SIG-M5 treated with dmso at 0.1 percent for 504 hours (cell line): Measurements from ENCODE around the gene PDE8B.

Experiments
- DNase-seq: peaks from one replicate; lab custom pipeline; 2025; ENCODE audit not compliant: unreplicated experiment; lab: John Stamatoyannopoulos, UW

PDE8B gene

DNA sequence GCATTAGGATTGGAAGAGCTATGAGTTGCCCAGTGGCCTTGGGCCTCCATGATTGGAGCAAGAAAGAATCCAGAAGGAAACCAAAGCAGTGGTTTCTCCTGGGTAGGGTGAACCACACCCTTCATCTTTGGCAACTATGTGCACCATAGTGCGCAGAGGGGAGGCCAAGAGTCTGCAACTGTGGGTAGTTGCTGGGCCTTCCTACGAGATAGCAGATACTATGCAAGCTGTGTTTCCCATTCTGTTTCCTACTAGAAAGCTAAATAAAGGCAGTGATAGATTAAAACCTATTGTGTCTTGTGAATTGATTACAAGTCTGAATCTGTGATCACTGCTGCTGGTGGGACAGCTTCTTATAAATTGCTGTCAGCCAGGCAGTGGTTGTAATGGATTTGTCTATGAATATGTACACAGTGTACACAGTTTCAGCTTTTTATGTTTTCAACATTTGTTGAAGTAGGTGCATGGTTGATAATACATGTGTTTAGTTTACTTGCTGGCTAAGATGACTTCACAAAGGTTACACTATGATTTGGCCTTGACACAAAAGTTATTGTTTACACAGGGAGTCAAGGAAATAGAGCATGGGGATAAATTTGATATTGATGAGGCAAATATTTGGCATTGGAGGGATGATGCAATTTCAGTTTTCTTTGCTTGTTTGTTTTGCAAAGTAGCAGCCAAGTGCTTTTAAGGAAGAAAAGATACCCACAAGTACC lies 23.7 kb upstream of the PDE8B start:
- DNase-seq = no peak

DNA sequence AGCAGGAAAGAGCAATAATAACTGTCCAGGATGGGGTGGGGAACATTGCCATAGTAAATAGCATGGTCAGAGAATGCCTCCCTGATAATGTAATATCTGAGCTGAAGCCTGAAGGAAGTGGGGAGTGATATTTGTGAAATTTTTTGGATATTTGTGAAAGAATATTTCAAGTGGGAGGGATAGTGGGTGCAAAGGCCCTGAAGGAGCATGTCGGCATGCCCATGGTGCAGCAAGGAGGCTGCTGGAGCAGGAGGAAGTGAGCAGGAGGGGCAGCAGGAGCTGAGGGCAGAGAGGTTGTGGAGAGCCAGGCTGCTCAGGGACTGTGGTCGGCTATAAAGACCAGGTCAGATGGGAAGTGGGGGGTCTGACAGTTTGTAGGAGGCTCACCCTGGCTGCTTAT lies 21.1 kb upstream of the PDE8B start:
- DNase-seq = no peak

DNA sequence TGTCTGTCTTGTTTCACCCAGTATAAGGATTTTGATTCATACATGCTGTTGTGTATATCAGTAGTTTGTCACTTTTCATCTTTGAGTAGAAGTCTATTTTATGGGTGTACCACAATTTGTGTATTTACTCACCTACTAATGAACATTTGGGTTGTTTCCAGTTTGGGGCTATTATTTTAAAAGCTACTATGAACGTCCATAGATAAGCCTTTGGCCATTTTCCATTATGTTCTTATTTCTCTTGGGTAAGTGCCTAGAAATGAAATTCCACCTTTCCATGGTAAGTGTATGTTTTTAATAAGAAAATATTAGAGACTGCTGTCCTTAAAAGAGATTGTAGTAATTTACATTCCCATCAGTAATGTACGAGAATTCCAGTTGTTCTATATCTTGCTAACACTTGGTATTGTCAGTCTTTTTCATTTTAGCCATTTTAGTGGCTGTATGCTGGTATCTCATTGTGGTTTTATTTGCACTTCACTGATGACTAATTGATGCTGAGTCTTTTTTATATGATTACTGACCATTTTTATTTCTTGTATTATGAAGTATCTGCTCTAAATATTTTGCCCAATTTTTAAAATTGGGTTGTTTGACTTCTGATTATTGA lies 17.9 kb upstream of the PDE8B start:
- DNase-seq = no peak

DNA sequence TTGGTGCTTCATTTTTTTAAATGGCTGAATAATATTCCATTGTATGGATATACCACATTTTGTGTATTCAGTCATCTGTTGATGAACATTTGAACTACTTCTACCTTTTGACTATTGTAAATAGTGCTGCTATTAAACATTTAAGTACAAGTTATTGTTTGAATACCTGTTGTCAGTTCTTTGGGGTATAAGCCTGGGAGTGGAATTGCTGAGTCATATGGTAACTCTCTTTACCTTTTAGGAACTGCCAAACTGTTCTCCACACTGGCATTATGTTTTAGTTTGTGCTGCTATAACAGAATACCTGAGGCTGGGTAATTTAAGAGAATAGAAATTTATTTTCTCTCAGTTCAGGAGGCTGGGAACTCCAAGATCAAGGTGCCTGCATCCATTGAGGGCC lies 15.7 kb upstream of the PDE8B start:
- no peak for DNase-seq

DNA sequence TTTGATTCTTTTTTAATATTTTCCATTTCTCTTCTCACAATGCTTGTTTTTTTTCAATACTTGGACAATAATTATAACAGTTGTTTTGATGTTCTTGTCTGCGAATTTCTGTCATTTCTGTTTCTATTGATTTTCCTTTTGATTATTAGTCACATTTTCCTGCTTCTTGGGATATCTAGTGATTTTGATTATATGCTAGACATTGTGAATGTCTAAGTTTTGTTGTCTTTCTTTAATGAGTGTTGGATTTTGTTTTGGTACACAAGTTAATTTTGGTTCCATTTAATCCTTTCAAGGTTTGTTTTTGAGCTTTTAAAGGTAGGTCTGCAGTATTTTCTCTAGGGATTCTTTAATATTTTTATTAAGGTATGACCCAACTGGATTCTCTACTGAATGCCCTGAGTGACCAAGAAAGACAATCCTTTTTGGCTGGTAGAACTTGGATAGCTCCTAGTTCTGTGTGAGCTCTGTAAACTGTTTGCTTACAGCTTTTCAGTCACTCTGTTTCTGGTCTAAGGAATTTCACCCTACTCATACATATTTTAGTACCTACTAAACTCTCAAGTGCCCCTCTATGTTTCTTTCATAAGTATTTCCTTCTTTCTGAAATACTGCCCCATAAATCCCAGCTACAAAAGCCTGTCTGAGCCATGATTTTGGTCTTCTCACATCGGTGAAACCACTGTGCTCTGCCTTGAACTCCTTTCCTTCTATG lies 12.5 kb upstream of the PDE8B start:
- no peak for DNase-seq

DNA sequence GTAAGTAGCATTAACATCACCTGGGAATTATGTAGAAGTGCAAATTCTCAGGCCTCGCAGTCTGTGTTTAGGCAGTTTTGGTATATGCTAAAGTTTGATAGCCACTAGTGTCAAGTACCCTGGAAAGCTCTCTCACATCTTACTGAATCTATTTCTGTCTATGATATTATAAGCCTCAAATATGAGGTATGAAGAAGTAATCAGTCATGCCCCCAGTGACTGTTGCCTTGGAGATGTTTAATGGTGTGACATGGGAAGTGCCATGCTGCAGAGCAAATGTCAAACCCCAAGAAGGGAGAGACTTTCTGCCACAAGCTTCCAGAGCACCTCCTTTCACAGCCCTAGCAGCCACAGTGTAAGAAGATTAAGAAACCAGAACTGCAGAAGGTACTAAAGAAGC lies 9.8 kb upstream of the PDE8B start:
- DNase-seq = no peak

DNA sequence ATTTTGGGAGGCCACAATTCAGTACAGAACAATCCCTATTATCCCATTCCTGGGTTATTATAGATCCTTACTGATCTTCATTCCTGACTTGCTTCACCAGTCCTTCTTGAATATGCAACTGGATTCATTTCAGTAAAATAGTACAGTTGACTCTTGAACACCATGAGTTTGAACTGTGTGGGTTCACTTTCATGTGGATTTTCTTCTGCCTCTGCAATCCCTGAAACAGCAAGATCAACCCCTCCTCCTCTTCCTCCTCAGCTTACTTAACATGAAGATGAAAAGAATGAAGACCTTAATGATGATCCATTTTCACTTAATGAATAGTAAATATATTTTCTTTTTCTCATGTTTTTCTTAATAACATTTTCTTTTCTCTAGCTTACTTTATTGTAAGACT lies 8.3 kb upstream of the PDE8B start:
- DNase-seq = no peak

DNA sequence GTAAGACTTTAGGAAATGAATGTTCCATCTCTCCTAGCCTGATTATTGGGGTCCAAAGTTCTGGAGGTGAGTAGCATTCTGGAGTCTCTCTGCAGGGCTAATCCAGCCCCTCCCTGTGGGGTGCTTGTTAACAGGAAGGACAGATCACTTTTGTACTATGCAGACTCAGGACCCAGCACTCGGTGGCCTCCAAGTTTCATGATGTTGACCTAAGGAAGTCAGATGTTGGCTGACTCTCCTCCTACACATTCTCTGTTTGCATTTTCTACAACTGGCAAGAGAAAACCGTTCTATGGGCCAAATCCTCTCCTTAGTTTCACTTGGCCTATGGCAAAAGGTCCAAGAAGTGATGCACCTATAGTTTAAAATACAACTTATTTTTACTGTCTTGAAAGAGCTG lies 5.5 kb upstream of the PDE8B start:
- no peak for DNase-seq

DNA sequence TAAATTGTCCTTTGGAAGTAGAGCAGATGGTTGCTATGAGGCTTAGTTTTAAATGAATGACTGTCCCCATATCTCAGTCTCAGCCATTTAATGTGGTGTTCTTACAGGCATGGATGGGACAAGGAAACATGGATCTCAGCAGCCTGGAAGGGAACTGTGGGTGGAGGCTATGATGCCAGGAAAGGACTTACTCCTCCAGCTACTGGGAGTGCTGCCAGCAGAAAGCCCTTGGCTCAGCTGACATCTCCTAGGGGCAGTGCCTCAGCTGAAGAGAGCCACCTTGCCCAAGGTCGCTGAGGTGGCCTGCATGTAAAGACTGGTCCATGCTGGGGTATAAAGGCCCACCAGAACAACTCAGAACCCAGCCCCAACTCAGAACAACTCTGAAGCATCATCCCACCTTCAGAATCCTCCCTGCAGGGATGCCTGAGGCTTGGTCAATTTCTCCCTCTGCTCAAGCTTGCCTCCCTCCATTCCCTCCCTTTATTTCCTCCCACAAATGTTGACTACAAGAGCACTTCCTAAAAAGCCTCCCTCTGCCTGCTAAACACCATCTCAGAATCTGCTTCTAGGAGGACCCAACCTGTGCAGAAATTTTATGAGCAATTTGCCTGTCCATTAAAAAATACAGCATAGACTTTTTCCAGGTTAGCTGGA lies 1.8 kb upstream of the PDE8B start:
- no peak for DNase-seq

DNA sequence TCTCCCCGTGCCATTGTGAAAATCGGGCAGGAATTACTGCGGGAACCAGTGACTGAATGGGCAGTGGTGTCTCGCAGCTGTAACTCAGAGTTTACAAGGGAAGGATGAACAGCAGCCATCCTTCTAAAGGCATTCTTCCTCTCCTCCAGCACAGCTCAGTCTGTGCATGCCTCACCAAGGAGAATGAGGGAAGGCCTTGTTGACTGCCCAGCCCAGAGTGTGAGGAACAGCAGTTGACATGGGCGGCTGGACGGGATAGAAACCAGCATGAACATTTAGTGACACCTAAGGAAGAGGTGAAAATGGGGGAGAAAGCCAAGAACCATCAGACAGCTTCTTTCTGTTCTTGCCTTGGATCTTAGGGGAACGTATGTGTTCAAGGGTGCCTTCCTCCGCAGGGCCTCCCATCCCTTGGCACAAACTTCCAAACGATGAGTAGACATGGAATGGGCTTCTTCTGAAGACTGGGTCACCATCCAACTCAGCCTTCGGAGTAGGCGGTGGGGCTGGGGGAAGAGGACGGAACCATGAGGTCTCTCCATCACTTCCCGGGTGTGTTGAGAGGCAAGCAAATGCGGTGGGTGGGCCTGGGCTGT lies 887 bp upstream of the PDE8B start:
- DNase-seq = no peak

DNA sequence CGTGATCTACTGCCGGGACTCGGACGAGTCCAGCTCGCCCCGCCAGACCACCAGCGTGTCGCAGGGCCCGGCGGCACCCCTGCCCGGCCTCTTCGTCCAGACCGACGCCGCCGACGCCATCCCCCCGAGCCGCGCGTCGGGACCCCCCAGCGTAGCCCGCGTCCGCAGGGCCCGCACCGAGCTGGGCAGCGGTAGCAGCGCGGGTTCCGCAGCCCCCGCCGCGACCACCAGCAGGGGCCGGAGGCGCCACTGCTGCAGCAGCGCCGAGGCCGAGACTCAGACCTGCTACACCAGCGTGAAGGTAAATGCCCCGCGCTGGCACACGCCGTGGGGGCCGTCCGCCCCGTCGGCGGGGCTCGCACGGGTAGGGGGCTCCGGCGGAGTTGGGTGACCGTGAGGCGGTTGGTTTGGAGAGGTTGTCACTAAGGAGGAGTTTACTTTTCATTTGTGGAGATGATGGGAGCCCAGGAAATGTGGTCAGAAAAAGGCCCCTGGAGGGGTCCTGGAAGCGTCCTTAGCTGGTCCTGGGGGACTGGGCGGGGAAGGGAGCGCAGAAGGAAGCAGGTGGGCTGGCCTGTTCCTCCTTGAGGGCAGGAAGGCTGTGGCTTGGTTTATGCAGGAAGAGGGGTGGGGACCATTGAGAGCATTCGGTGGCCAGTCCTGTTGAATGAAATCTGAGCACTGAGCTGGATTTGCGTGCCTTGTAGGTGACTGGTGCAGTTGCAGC lies 647 bp downstream of the PDE8B start:
- DNase-seq = no peak

DNA sequence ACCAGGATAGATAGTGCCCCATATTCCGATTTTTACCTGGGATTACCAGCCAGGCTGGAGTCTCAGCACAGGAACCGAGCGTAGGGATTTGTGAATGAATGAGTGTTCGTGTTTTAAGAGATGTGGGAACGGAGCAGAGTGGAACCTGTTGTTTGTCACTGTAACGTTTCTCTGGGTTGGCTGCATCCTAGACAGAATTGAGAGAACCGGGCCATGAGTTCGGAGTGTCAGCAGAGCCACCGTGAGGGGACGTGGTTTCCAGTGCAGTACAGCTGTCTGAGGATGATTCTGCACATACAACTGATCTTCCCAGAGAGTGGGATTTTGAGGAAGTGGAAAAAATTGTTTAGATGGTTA lies 1.2 kb downstream of the PDE8B start:
- DNase-seq = no peak

DNA sequence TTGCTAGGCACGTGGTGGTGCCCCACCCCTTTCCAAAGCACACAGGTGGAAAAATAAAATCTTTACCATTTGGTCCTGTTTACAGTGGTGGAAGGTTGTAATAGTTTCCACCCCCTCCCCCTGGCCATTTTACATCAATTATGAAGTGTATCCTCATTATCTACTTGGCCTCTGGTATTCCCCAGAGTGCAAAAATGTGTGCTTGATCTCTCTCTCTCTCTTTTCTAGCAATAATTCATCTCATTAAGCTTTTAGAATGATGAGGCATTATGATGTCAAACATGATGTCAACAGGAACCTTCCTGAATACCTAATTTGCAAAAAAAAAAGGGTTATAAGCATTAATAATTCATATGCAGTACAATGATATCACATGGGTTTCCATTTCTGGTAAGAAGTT lies 3.1 kb downstream of the PDE8B start:
- no peak for DNase-seq

DNA sequence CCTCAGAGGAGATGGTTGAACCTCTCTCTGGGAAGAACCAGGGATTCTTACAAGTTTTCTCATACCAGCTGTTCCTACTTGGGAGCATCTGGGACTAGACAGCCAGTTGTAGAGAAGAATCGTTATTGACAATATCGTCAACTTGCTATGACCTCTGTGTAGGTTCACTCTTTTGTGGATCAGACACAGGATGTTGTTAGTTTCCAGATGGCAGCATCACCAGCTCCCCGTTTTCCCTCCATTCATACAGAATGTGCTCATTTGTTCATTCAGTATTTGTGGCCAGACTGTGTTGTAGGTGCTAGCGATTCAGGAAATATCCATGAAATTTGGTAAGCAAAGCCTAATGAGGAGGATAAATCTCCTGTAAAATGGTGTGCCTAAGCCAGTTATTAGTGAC lies 3.7 kb downstream of the PDE8B start:
- DNase-seq = no peak

DNA sequence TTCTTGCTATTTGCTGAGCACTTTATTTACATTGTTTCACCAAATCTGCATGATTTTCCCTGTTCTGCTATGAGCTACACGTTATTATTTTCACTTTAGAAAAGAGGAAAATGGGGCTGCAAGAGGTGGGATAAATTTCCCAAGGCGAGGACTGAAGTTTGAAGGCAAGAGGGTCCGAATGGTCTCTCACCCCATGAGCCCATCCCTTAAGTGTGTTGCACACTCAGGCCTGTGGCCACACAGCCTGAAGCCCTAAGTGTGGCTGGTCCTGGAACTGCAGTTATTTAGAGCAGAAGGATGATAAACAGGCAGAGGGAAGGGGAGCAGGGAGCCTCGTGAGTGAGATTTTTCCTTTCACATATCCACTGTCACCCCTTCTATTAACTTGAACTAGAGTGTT lies 7.8 kb downstream of the PDE8B start:
- DNase-seq = no peak

DNA sequence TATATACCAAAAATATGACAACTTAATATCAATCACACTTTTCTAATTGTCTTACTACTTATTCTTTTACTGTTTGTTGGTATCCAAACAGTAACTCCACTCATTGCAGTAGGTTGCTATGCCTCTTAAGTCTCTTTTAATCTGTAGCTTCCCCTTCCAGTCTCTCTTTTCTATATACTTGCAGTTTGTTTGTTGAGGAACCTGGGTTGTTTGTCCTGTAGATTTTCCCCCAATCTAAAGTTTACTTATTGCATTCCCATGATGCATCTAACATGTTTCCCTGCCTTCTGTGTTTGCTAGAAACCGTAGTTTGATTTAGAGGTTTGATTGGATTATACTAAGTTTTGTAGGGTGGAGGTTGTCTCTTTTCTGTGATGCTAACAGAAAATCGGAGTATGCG lies 10.6 kb downstream of the PDE8B start:
- DNase-seq = no peak

DNA sequence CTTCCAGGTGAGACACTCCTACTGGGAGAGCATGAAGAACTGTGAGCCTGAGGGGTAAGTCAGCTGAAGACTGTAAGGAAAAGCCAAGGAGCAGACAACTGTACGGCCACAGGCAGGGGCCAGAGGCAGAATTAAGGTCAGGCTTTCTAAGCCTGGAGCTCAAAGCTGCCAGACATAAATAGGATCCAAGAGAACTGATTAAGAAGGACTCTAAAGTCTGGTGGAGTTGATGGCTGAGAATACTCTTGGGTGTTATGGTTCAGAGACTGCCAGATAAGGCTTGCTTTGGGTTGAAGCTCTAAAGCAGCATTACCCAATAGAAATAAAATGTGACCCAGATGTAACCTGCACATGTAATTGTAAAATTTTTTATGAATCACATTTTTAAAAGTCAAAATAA lies 12.2 kb downstream of the PDE8B start:
- DNase-seq = no peak

DNA sequence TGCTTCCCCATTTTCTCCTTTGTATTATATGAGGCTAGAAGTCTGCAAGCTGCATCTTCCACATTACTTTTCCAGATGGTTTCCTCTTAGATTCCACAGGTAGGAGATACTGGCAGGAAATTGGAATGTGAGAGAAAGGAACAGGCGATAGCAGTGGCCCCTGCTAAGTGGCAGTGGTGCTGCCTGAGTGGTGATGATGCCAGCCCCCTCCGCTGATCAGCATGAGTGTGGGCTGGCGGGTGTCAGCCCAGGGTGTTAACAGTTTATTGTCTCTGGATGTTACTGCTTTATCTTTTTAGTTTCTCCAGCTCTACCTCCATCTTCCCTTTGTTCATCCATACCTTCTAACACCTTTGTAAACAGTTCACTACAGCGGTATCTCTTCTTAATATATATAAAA lies 13.2 kb downstream of the PDE8B start:
- DNase-seq = no peak

DNA sequence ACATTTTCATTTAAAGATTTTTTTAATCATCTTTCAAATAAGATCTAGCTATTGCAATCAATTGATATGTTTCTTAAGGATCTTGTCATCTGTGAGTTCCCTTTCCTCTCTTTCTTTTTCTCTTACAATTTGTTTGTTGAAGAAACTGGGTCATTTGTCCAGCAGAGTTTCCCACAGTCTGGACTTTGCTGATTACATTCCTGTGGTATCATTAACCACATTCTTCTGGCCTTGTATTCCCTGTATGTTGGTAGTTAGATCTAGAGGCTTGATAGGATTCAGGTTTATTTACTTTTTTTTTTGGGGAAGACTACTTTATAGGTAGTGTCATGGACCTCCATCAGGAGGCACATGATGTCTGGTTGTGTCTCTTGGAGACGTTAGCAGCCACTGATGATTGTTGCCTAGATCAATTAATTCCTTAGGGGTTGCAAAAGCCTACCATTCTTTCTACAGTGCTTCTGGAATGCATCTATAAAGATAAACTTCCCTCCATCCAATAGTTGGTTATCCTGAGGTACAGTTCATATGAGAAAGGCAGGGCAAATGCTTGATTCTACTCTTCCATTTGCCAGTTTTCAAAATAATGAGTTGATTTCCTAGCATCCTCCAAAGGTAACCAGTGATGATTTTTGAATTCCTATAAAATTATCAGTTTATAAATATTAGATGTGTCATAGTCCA lies 14.3 kb downstream of the PDE8B start:
- peak; percentile 19 for DNase-seq

DNA sequence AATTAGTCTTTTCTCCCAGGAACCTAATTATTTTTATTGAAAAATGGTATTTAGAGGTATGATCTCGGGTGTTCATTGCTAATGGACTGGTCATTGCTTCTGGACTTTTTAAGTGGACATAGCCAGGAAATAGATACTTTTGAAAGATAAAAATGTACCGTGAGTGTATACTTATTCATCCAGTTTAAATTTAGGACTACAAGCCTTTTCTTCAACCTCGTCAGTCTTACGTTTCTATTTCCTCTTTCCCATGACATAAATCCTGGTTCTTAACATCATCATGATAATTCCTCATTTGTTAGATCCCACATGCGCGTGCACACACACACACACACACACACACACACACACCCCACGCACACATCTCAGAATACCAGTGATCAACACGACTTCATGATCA lies 15.1 kb downstream of the PDE8B start:
- DNase-seq = no peak

DNA sequence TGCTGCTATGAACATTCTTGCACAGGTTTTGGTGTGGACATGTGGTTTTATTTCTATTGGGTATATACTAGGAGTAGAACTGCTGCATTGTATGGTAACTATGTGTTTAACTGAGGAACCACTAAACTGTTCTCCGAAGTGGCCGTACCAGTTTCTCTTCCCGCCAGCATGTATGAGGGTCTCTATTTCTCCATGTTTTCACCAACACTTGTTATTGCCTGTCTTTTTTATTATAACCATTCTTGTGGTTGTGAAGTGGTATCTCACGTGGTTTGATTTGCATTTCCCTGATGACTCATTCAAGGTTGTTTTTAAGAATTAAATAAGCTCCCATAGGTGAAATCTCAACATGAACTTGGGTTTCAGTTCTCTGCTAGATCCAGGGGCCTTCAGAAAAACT lies 19.4 kb downstream of the PDE8B start:
- DNase-seq = no peak
